GM21526 (cell line): ENCODE results near the gene TTL.
"Not testable (repeated sequence)": the region's sequence is repeated elsewhere in the genome, so short reads cannot be mapped to it uniquely, and the experiment has no call there.

Experiments used
- ATAC-seq: cut with Tn5 transposase; IDR thresholded peaks from one replicate; pipeline ENCODE4 v1.9.1; 2021; ENCODE audit warnings: moderate library complexity; ENCODE audit not compliant: unreplicated experiment, low FRiP score

TTL gene

DNA sequence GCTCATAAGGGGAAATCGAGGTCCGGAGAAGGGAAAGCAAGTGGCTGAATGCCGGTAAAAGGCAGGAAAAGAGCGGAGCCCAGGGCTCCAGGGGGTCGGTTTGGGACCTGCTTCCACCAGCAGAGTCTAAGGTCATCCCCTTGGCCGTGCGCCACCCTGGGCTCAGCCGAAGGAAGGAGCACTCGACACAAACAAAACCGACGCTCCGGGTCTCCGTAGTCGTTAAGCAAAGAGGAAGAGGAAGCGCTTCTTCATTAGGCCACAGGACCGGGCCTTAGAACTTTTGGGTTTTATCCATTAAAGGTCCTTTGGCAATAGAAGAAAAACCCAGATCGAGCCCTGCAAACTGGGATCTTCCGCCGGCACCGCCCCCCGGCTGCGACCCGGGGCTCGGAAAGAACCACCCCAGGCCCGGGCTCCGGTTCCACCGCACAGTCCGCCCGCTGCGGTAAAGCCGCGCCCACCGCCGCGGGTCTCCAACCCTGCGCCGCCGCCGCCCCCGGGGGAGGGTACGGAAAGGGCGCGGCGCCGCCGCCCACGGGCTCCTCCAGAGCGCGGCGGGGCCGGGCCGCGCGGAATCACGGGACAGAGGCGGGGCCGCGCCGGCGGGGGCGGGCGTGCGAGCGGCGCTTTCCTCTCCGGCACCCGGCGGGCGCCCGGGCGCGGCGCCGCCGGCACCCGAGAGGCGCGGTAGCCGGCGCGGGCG, at the start of gene TTL:
Gene TTL, plus strand, starts transcription at position 629 of the 706 bp plus-strand sequence. CDS start 189 bp downstream, outside the sequence.
- peak; percentile 59 for ATAC-seq

DNA sequence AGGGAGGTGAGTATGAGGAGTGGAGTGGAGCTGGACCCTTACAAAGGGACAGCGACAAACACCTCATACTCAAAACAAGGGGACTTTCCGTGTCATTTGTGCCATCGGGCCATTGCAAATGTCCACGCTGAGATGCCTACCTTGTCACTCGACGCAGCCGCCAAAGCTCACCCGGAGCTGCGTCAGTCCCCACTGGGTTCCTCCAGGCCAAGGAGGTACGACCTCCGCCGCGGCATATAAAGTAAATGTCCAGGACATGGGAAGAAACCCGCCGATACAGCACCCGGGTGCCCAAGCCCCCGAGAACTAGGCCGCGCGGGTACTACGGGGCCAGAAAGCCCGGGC, 49.6 kb upstream of the TTL start:
- not testable (repeated sequence) for ATAC-seq

DNA sequence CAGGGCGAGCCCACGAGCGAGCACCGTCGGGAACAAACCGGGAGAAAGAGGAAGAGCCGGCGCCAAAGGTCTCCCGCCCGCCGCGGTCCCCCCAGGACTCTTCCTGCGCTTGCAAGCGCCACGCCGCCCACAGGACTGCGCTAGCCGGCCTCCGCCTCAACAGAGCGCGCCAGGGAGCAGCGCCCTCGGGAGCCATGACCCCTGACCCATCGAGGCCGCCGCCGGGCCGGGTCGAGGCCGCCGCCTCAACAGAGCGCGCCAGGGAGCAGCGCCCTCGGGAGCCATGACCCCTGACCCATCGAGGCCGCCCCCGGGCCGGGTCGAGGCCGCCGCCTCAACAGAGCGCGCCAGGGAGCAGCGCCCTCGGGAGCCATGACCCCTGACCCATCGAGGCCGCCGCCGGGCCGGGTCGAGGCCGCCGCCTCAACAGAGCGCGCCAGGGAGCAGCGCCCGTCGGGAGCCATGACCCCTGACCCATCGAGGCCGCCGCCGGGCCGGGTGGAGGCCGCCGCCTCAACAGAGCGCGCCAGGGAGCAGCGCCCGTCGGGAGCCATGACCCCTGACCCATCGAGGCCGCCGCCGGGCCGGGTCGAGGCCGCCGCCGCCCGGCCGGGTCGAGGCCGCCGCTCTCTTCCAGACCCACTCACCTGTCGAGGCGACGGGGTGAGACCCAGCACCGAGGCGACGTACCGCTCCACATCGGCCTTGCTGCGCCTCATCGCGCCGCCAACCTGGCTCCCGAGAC, 49.0 kb upstream of the TTL start:
- ATAC-seq = peak; percentile 38

DNA sequence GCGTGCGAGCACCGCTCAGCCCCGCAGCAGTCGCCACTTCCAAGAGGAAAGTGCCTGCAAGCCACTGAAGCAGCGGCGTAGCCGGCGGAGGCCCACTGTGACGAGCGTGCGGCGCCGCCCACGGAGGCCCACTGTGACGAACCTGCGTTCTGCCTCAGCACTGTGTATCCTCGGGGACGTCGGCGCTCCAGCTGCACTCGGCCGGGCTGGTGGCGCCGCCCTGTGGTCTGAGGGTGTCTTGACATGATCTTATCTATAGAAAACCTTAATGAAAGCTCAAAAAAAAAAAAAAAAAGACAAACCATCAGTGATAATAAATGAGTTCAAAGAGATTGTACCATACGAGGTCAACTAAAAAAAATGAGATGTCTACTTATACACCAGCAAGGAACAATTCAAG, 48.5 kb upstream of the TTL start, which contains the start of gene RGPD8:
Gene RGPD8, minus strand, starts transcription at position 166 of the 400 bp plus-strand sequence. CDS start 192 bp downstream, outside the sequence.
- ATAC-seq = peak; percentile 95

DNA sequence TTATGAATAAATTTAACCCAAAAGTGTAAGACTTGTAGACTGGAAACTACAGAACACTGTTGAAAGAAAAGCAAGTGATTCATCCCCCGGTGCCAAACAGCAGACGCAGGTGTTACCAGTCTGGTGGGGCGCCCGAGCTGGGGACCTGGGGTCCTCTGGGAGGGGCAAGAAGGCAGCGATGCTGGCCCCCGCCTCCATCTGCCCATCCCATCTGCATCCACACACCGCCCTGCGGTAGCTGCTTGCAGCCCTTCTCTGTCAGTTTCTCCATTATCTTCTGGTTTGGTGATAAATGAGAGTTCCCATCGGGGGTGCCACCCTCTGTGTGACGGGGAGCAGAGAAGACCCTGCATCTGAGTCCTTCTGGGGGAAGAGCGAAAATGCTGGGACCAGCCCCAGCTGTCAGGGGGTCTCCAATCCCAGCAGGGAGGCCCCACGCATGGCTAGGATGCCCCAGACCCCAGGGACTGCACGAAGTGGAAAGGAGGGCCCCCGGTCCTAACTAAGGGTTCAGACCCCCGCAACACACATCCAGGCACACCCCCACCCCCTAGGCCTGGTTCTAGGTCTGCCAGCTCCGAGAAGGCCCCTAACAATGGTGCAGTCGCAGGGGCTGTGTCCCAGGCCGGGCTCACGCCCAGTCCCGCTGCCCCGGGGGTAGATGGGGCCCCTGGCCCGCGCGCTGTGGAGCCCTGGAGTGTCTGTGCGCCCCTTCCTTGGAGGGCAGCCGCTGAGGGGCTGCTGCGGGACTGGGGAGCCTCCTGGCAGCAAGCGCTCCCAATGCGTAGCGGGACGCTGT, 47.8 kb upstream of the TTL start:
- ATAC-seq = no peak

DNA sequence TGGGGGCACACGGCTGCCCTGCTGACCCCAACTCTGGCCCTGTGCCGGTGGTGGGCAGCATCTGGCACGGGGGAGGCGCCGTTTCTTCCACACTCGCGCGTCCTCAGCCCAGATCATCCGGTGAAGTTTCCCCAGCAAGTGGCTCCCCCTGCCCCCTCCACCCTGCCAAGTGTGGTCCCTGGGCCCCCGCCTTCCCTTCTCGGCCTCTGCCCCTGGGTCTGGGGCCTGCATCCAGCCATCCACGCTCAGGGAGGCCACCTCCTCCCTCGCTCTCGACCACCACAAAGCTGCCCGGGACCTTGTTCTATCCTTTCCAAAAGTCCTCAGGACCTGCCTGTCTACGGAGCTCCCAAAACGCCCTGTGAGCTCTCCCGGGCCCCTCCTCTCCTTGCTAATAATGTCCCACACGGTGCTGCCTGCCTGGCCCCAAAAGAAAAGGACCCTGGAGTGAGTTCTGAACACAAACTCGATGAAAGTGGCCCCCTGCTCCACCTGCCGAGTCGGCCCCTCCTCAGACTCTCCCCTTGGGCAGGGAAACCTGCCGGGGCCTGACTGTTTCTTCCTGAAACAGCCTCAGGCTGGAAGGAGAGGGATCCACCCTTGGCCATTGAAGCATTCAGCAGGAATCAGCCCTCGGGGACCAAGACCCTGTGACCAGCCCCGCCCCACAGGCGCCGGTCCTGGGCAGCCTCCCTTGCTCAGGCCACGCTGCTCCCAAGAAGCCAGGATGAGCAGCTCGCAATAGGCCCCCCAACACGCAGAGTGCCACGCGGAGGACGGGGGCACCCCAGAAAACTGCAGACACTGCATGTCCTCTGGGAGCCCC, 46.9 kb upstream of the TTL start:
- ATAC-seq = not testable (repeated sequence)

DNA sequence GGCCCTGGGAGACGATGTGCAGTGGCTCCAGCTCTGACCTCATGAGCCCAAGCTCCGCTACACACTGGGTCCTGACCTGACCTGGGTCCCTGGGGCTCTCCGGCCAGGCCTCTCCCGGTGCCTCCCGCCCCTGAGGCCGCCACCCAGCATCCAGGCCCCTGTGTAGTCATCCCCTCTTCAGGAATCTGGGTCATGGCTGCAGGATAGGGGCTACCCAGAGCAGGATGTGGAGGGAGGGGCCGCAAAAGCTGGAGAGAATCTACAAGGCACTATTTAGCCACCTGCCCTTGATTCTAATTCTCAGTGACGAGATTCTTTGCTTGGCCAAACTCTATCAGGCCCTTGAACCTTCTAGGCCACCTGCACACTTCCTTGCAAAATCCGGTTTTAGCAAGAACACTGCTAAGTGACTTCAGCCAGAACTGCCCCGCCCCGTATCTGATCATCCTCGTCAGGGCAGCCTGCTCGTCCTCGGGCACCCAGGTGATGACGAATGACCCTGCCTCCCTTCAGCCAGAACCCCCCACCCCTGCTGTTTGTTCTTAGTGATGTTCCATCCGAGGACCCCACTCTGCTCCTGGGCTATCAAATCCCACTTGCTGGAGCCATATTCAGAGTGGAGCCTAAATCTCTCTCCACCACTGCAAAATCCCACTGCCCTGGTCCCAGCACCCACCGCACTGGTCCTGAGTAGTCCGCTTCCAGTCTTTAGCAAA, 46.1 kb upstream of the TTL start:
- not testable (repeated sequence) for ATAC-seq

DNA sequence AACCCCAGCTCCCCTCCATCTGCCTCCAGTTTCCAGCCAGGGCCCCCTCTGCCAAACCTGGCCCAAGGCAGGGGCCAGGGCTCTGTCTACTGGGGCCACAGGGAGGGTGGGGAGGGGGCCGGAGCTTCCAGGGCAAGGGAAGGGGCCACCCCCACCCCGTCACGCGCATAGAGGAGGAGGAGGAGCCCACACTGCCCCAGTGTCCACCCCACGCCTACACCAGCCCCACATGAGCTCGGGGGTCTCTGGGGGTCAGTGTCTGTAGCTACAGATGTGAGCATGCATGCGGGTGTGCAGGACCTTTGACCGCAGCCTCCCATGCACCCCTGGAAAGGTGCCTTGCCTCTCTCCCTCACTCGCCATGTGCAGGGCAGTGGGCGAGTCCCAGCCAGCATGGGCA, 45.0 kb upstream of the TTL start:
- not testable (repeated sequence) for ATAC-seq

DNA sequence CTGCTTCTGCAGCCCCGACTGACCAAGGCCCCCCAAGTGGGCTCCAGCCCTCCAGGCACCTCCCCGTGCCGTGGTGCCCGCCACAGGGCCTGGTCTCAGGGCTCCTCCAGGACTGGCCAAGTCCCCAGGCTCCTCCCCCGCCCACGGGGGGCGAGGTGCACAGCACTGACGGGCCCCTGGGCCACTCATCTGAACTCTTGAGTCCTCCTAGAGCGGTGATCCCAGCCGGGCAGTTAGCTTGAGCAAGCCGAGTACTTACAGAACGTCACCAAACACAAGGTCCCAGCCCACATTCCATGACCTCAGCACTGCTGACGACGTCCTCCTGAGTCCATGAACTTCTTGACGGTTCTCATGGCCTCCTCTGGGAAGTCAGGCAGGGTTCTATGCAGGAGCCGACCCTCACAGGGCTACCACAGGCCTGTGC, 44.5 kb upstream of the TTL start:
- ATAC-seq = not testable (repeated sequence)

DNA sequence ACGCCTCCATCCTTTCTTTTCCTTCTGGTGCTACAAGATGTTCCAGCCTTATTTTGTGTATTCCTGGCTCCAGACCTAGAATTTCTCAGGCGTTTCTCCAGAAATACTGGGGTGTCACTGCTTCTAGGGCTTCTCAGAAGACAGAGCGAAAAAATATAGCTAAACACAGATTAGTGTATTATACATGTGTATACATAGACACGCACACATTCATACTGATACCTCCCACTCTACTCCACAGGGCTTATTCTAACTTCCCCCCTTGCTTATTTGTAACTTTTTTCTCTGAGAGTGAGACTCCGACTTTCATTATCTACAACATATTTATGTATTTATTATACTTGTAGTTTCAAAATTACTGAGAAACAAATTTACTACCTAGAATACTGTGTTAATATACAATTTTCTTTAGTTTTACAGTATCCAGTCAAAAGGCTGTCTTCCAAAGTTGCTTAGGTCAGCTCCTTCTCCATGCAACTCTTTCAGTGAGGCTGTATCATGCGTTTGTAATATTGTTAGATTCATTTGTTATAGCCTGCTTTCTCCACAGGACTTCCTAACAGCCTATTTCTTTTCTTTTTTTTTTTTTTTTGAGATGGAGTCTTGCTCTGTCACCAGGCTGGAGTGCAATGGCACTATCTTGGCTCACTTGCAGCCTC, 43.2 kb upstream of the TTL start:
- ATAC-seq = not testable (repeated sequence)

DNA sequence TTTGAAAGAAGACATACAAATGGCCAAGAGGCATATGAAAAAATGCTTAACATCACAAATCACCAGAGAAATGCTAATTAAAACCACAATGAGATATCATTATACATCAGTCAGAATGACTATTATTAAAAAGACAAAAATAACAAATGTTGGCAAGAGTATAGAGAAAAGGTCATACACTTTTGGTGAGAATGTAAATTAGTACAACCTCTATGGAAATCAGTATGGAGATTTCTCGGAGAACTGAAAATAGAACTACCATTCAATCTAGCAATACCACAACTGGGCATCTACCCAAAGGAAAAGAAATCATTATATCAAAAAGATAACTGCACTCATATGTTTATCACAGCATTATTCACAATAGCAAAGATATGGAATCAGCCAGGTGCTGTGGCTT, 37.7 kb upstream of the TTL start:
- not testable (repeated sequence) for ATAC-seq

DNA sequence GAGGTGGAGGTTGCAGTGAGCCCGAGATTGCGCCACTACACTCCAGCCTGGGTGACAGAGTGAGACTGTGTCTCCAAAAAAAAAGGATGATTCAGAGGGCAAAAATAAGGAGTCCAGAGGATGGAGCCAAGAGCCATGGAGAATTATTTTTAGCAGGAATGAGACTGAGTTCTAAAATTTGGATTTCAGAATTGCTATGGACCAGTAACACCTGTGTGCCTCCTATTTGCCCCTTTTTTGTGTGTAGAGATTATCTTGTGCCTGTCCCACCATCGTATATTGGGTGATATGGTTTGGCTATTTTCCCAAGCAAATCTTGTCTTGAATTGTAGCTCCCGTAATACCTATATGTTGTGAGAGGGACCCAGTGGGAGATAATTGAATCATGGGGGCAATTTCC, 32.1 kb upstream of the TTL start:
- no peak for ATAC-seq

DNA sequence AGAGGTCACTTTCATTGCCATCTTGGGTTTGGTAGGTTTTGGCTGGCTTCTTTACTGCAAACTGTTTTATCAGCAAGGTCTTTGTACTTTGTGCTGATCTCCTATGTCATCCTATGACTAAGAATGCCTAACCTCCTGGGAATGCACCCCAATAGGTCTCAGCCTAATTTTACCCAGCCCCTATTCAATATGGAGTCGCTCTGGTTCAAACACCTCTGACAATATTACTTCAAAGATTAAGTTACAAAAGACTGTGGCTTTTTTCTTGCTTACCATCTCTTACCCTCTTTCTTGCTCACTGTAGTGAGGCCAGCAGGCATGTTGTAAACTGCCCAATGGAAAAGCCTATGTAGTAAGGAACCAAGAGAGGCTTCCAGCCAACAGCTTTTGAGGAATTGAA, 30.6 kb upstream of the TTL start:
- no peak for ATAC-seq

DNA sequence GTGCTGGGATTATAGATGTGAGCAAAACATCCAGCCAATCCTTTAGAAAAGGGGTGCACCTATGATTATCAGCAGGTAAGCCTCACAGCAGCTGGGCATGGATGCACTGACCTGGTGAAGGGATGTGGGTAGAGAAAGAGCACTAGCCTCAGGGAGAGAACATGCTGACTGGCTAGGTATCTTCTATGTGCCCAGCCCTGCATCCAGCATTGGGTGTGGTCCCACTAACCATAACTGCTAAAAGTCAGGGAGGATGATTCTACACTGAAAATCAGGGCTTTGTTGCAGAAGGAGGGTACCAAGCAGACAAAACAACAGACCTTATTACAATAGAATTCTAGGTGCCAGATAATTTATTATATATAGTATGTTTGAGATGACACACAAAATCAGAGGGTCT, 27.4 kb upstream of the TTL start:
- no peak for ATAC-seq

DNA sequence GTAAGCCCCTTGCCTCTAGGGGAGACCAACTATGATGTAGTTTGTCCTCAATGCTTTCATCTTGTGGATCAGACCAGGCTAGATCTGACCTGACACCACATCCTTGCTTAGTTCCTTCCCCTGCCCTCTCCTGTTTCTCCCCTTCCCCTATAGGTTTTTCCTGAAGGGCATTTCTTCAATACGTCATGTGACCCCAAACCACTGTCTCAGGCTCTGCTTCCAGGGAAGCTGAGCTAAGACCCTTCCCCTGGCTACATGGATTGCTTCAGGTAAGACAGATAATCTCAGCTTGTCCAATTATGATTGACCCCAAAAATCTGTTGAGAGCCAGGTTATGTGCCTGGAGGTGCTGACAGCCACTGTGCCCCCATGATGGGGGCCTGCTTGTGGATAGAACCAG, 22.6 kb upstream of the TTL start:
- no peak for ATAC-seq

DNA sequence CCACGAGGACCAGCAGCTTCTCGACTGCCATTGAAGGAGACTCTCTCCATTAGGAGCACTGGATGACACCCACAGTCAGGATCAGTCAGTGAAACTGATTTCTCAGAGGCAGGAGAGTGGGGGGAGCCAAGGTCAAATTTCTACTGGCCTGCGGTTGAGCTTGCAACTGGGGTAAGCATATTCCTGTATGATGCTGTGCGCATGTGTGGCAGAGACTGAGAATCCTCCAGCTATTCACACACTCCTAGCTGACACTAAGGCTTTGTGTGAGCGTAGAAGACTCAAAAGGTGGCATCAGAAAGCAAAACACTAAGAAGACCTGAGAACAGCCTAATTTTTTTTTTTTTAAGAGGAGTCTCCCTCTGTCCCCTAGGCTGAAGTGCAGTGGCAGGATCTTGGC, 19.8 kb upstream of the TTL start:
- ATAC-seq = no peak

DNA sequence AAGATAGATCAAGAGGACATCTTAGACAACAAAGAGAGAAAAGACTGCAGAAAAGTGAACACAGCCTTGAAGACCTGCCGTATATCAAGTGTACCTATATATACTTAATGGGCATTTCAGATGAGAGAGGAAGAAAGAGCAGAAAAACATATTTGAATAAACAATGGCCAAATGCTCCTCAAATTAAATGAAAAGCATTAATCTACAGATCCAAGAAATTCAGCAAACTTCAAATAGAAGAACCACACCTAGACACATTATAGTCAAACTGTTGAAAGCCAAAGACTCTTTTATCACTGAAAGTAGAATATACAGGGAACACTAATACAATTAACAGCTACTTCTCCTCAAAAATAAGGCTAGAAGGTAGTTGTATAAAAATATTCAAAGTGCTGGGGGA, 18.7 kb upstream of the TTL start:
- ATAC-seq = no peak

DNA sequence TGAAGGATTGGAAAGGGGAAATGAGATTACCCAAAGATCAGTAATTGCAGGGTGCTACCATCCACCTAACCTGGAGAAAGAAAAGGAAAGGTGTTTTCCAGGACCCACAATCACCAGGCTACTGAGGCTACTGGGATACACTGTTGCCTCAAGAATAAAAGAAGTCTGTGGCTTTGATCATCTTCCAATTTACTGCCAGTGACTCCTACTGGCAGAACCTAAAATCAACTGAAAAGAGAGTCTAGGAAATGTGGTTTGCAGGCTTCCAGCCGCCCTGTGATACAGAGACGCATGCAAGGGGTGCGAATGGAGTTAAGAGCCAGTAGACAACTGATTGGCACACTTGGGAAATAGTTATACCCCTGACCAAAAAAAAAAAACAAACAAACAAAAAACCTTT, 16.6 kb upstream of the TTL start:
- no peak for ATAC-seq

DNA sequence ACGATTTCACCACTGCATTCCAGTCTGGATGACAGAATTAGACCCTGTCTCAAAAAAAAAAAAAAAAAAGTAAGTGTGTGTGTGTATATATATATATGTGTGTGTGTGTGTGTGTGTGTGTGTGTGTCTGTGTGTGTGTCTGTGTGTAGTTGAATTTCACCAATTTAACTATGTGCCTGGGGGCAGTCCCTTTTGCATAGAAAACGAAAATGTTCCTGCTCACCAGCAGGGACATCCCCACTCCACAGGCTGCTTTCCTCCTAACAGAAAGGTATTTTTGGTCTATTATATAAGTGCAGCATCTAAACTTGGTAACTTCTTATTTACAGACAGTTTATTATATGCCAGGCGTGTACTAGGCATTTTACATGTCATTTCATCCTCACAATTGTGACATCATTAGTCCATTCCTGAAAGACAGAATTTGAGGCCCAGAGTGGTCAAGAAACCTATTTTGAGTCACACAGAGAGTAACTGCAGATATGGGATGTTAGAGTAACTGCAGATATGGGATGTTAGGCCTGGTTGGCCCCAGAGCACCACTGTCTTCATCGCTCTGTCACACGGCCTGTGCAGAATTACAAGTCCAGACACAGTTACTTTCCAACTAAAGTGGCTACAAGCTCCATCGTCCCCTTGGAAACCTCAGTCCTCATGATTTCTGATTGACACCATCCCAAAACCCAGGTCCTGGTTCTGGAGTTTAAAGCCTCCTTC, 9.3 kb upstream of the TTL start:
- no peak for ATAC-seq
